Stimulated activated CD8-positive, alpha-beta memory T cell treated with anti-CD3 and anti-CD28 coated beads, Interleukin-15, amount 100 ng/mL, for 4 hours (primary cell): ENCODE data around the gene PPT2.
"Not testable (repeated sequence)": the region's sequence is repeated elsewhere in the genome, so short reads cannot be mapped to it uniquely, and the experiment has no call there.

ENCODE experiments used
- DNase-seq, 2 donors: peaks; one replicate each; pipeline ENCODE4 v3.0.0-alpha.2; 2020; ENCODE audit warnings: low read depth in 2 of 2

The PPT2 gene

GRCh38 chr6:32189069-32189741 is 35.3 kb downstream of the PPT2 start:
- DNase-seq: no peak

- no peak for DNase-seq
These were observed 35.8 kb downstream of the PPT2 start for GRCh38 chr6:32189742-32190053.

- DNase-seq: peak; percentile 64 to 75
These were observed 36.3 kb downstream of the PPT2 start, which contains the start of gene PBX2 for GRCh38 chr6:32190054-32190851. Gene PBX2 (minus strand): TSS chr6:32190202. CDS start chr6:32189915, 287 bp downstream.

GRCh38 chr6:32190911-32191677 is 37.2 kb downstream of the PPT2 start:
- no peak for DNase-seq

GRCh38 chr6:32191696-32192607 is 38.0 kb downstream of the PPT2 start:
- DNase-seq: no peak

GRCh38 chr6:32192608-32193039 is 38.7 kb downstream of the PPT2 start, which contains the start of gene GPSM3:
Gene GPSM3 (minus strand): TSS chr6:32192643. CDS start chr6:32192513, 130 bp downstream.
- DNase-seq: no peak

DNA sequence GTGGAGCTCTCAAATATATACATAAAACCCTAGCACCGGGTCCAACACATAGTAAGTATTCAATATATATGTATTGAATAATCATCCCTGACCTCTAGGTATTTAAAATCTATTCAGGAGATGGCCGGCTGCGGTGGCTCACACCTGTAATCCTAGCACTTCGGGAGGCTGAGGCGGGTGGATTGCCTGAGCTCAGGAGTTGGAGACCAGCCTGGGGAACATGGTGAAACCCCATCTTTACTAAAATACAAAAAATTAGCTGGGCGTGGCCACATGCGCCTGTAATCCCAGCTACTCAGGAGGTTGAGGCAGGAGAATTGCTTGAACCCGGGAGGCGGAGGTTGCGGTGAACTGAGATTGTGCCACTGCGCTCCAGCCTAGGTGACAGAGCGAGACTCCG is 39.2 kb downstream of the PPT2 start:
- DNase-seq: not testable (repeated sequence)

- no peak for DNase-seq
These were observed 40.4 kb downstream of the PPT2 start for GRCh38 chr6:32194388-32194787.

- no peak for DNase-seq
These were observed 41.1 kb downstream of the PPT2 start for GRCh38 chr6:32194825-32195651.

- DNase-seq: peak; percentile 99 to 100
These were observed 41.6 kb downstream of the PPT2 start for GRCh38 chr6:32195652-32195901.

DNA sequence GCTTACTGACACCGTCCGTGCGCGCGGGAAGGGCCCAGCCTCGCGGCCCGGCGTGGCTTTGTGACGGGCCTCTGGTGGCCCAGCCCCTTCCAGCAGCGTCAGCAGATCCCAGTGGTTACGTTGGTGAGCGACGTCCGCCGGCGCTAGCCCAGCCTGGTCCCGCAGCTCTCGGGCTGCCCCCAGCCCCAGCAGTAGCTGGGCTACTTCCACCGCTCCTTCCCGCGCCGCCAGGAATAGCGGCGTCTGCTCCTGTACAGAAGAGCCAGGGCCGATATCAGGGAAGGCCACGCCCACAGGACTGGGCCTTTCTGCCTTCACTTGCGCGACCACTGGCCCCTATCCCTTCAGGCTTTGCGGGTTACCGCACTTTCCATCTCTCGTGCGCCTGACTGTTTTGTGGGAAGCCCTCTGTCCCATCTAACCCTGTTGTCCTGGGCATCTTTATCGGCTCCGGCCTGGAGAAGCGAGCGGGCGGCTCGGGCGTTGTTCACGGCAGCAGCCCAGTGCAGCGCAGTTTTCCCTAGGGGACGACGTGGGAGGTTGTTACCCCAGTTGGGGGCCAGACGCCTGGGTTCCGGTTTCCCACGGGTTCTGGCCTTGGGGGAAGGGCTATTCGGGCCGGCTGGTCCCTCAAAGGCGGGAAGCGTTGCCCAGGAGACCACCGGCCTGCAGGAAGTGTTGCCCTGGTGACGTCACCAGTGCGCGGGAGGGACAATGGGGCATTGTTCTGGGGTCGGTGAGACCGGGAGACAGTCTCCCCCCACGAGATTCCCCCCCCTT is 42.2 kb downstream of the PPT2 start:
- peak in 1 of 2 donors; percentile 45 for DNase-seq

GRCh38 chr6:32196682-32197616 is 43.0 kb downstream of the PPT2 start:
- DNase-seq: no peak

GRCh38 chr6:32198345-32198696 is 44.4 kb downstream of the PPT2 start:
- DNase-seq: no peak

- no peak for DNase-seq
These were observed 44.9 kb downstream of the PPT2 start for GRCh38 chr6:32198866-32199265.

GRCh38 chr6:32200711-32201475 is 47.0 kb downstream of the PPT2 start:
- DNase-seq: no peak

DNA sequence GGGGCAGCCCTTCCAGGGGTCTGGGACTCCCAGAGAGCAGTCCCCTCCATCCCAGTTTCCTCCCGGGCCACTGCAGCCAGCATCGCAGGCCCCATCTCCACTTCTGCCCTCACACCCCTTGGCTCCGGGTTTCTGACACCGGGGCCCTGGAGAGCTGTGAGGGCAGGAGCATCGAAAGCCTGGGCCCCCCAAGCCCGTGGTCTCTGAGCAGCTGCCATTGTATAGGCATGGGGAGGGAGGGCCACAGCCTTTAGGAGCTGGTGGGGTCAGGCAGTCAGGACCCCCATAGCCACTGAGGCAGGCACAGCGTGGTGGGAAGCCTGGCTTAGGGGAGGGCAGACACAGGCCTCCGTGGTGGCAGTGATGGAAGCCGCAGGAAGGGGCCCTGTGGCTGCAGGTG is 48.2 kb downstream of the PPT2 start:
- no peak for DNase-seq

DNA sequence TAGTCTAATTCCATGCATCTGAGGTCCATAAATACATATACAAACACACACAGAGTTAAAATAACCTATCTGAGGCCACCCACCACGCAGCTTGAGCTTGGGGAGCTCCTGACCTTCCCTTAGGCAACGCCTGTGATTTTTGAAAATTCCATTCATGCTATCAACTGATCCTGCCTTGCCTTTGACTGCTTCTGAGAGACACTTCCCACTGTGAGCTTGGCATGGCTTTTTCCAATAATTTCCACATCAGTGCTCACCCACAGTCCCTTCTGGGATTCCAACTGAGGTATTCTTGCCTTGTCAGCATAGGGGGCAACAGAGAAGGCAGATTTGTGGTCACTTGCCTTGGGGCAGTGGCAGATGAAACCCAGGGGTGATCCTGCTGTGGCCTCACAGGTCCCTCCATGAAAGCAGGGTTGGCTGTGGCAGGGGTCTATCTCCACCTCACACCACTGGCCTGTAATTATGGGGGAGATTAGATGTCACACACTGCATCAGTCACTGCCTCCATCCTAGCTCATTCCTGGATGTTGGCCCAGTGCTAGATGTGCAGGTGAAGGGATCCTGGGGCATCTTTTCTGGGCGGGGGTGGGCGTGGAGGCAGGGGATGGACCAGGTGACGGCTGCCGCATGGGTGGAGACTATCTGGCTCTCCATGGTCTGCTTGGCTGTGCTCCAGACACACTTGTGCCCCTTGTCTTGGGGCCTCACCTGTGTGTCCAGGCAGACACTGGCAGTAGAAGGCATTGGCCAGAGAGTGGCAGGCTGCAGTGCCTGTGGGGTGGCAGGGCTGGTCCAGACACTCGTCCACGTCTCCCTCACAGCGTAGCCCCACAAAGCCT is 49.7 kb downstream of the PPT2 start:
- no peak for DNase-seq
